GM18511 (cell line): ENCODE measurements around the gene ZFAND3.

Source experiments
- ATAC-seq: cut with Tn5 transposase; IDR thresholded peaks from one replicate; pipeline ENCODE4 v1.9.1; 2021; ENCODE audit warnings: mild to moderate bottlenecking, moderate library complexity; ENCODE audit not compliant: unreplicated experiment

ZFAND3 gene

DNA sequence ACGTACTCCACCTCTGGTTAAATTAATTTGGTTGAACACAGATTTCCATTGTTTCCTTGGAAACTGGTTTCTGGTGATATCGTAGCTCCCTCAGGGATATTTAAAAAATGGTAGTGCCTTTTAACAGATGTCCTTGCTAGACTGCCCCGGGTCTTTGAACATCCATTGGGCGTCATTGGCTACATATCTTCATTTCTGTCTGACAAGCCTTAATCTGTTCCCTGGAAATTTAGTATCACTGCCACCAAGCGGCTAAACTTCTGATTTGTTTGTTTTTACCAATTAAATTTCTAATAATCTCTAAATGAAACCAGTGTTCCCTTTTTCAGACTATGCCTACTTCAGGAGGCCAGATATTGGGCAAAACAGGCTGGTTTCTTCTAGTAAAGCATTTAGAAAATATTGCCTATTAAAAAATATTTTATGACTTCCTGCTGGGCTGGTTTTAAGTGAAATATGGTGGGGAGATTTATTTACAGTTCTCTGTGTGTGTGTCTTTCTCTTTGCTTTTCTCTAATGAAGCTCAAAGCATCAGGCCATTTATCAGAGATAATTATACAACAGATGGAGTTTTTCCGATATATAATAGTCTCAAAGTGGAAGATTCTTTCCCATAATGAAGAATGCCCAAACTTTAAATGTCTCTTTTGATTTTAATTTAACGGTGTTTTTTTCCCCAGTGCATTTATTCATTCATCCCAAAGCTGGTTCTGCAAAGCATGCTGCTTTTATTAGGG lies 249.5 kb downstream of the ZFAND3 start:
- ATAC-seq: no peak

DNA sequence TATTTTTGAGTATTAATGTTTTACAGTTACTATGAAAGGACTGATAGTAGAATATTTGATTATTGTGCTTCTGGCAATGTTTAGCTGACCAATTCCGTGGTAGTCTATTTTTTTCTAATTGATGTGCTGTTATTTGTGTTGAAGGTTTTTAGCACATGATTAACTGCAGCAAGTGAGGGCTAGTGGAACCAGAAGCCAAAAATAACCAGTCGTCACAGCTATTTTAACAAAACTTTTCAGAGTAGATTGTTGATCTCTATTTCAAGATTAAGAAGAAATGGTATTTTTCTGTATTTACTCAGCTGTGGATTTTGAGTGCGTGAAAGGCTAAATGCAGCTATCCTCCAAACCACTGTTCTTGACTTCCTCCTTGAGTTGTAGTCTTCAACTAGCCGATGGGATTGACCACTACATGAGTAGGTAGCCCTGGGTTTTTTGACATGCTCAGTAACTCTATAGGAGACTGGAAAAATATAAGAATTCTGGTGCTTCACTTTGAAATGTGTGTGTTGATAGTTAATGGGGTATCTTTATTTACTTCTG lies 258.0 kb downstream of the ZFAND3 start:
- no peak for ATAC-seq

DNA sequence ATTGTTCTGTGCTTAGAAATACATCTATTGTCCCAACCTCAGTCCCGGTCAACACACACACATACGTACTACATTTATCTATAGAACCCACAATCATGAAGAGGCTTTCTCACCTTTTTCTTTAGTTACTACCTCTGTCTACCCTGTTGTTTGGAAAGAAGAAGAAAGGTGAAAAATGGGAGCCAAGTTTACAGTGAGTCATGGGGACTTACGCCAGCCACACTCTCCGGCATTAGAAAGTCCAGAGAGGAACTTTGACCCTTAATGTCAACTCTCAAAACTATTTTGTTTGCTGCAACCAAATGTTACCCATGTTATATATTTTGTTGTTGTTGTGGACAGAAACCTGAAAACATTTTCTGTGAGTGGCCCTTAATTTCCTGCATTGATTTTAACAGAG lies 259.1 kb downstream of the ZFAND3 start:
- ATAC-seq: no peak

DNA sequence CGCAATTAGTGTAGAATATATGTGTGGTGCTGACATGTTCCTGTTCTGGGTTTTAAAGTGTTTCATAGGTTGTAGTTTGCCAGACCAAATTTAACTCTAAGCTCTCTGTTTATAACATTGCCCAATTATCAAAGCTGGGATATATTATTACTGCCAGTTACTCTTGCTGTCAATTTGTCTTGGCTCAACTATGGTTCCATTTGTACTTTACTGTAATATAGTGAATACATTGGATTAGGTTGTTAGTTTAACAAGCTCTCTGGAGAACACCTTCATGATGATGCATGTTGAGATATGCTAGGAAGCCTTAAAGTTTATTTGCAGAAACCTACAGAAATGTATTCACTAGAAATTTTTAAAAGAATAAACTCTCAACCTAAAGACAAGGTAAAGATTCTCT lies 259.6 kb downstream of the ZFAND3 start:
- ATAC-seq: no peak

DNA sequence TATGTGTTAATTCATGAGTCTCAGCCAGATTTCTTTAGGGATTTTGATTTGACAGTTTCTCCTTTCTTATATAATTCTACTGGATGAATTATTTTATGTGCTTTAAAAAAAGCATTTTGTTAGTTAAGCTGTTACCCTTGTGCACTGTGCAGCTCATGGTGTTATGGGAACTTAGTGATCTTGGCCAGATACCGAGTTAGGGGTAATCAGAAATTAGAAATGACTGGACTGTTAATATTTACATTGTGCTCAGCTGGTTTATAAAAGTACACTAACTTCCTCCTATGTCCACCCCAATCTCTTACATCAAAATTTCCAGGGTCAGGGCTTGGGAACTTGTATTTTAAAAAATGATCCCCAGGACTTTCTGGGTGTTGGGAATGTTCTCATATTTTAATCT lies 260.0 kb downstream of the ZFAND3 start:
- no peak for ATAC-seq

DNA sequence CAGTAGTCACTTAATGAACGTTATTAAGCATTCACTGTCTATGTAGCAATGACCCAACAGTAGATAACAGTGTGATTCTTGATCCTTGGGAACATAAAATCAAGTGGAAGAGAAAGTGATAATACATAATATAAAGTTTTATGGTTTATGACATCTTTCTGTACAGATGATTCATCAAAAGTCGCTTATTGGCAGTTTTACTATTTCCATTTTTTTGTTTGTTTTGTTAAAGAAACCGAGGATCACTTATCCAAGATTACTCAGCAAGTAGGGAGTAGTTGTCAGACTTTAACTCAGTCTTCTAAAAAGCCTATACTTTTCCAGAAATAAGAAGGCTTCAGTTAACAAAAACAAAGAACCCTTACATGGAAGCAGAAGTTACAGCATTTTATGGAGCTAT lies 260.8 kb downstream of the ZFAND3 start:
- ATAC-seq: no peak

DNA sequence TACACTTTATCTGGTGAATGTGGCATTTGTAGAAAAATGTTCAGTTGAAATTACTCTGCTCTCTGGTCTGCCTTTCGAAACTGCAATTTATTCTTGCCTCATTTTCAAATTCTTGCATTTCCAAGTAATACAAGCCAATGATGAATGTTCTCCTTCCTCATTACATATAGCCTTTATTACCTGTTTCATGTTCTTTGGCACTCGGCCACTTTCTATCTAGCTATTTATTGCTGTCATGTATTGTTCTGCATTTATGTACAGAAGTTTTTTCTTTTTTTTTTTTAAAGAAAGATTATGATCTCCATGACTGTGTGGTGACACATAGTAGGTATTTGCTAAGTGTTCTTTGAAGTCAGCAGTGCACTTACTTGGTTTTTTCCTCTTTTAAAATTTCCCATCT lies 261.4 kb downstream of the ZFAND3 start:
- no peak for ATAC-seq

DNA sequence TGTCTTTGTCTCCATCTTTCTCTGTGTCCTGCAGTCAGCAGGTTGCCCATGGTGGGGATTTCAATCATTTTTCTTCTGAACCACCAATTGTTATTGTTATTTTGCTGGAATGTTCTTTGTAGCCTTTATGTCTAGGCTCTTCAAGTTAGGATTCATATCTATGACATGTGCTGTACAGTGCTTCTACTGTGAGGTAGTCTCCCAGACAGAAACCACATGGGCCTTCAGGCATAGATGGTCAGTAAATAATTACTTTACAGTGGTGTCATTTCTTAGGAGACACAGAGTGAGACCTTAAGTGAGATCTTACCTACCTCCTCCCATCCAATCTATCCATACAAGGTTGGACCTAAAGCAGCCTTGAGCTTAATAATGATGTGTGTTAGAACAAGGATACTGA lies 265.5 kb downstream of the ZFAND3 start:
- ATAC-seq: no peak

DNA sequence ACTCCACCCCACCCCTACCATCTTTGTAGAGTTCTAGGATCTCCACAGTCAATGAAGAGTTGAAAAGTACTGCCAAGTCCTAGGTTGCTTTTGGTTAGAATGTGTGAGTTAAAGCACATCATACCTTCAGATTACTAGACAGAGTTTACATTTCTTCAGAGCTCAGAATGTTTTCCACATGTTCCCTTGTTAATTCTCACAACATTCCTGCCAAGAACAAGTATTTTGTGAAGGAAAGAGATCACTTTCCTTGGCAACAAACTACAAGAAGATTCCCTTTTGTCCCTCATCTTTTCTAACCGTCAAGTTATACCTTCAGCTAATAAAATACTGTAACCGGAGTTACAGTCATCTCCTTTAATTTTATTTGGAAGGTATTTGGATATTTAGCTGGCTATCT lies 266.8 kb downstream of the ZFAND3 start:
- ATAC-seq: no peak

DNA sequence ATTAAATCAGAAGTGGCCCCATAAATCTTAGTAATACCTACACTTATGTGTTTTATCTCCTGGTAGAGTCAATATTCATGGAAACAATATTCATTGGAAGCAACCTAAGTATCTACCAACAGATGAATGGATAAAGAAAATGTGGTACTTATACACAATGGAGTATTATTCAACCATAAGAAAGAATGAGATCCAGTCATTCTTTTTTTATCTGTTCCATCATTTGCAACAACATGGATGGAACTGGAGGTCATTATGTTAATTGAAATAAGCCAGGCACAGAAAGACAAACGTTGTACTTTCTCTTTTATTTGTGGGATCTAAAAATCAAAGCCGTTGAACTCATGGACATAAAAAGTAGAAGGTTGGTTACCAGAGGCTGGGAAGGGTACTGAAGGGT lies 268.5 kb downstream of the ZFAND3 start:
- no peak for ATAC-seq

DNA sequence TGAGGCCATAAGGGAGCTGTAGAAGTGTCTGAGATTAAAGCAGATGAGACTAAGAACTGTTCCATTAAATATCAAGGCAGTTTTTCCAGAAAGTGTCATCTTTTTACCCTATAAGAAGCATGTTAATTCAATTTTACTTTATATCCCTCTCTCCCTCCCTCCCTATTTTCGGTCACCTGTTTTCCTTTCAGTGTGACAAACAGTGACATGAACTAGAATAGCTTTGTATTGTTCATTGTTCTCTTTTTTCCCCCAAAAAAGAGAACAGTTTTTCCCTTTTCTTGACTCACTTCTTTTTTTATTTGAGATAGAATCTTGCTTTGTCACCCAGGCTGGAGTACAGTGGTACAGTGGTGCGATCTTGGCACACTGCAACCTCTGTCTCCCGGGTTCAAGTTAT lies 269.3 kb downstream of the ZFAND3 start:
- no peak for ATAC-seq

DNA sequence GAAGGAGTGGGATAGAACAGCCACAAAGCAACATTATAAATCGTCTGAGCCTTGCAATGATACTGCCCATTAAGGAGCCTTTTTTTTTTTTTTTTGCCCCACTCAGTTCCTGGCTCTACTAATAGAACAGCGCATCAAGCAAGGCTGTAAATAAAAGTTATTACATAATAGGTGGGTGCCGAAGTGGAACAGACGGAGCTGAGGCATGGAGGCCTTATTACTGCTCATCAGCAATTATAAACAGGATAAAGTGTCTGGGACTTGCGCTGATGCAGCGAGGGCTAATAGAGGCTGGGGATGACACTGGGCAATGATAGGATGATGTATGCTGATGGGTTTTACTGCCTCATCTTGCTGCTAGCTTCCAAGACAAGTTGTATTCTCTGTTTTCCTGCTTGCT lies 272.1 kb downstream of the ZFAND3 start:
- no peak for ATAC-seq

DNA sequence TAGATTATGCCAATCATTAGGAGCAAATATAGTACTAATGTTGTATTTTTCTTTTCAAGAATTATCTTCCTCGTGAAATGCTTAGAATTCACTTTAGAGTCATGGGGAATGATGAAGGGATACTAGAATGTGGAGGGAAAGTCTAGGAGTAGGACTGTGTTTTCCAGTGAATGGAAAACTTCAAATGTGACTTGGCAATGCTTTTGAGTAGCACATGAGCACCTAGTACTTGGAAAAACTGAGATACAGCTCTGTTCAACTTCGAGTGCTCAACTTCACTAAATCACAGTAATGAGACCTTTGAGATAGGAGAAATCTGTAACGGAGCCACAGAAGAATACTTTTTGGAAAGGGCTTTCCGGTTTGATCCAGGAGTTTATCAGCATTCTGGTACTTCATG lies 272.9 kb downstream of the ZFAND3 start:
- no peak for ATAC-seq

DNA sequence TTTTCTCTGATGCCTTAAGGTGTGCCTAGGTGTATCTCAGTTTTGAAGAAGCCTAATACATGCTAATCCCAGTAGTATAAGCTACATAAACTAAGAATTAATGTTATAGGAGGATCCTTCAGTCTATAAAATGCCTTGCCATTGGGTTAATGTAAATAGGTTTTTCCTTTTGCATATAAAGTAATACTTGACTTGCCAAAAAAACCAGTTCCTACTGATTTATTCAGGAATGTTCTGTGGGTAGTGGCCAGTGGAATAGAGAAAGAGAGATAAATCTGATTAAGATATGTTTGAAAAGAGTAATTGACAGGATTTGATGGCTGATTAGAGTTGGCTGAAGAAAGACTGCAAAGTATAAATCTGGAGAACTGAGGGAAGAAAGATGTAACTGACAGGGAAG lies 273.4 kb downstream of the ZFAND3 start:
- no peak for ATAC-seq

DNA sequence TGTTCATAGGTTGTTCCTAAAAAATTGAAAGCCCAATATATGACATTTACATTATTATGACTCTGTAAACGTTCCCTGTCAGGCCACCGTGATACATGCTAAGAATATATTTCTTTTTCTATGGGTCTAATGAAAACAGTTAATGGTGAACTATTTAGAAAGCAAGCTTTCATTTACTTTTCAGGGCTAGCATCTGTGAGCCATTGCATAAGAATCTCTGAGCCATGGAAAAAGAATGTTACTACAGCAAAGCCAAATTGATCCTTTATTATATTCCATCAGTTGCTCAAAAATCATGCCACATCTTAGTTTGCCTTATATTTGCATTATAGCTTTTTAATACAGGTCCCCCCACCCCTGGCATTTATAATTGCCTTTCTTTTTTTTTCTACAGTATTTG lies 275.5 kb downstream of the ZFAND3 start:
- ATAC-seq: no peak

DNA sequence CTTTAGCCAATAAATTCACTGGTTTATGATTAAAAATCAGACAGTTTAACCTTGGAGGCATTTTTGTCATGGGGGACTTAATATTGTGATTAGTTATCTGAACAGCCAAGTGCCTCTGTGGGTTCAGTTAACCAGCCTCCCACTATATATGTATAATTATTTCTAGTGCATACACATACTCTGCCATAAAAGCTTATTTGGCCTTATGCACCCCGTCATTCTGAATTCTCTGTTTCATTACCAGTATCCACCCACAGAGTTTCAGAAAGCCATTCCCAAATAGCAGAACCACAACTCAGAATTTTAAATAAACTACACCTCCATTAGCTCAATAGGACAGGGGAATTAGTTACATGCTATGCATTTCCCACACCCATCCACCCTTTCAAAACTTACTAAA lies 279.7 kb downstream of the ZFAND3 start:
- ATAC-seq: no peak

DNA sequence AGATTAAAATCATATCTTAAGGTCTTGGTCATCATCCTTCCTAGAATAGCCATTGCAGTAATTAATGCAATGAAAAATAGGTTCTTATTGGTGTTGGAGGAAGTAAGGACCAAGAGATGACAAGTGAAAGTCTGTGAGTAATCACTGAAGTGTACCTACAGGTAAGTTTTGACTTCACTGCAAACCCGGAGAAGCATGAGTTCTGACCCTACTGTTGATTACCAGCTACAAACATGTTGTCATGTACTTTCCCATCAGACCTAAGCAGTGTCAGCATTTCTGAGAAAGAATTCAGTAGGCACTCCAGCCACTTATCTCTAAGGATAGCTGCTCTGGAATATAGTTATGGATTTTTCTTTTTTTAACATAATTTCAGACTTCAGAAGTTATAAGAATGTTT lies 280.9 kb downstream of the ZFAND3 start:
- no peak for ATAC-seq

DNA sequence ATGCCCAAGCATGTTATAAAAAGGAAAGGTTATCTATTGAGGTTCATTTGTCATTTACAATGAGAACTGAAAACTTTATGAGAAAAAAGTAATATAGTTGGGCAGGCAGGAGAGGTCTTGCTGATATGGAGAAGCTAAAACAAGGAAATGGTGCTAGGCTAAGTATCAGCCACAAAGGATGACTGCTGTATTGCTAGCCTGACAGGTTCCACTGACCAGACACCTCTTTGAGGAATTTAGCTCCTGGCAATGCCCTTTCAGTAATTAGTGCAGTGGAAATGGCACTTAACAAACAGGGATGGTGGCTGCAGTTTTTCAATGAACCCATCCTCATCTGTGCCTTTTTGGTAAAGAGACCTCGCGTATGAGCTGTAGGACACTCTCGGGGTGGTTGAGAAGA lies 284.4 kb downstream of the ZFAND3 start:
- no peak for ATAC-seq

DNA sequence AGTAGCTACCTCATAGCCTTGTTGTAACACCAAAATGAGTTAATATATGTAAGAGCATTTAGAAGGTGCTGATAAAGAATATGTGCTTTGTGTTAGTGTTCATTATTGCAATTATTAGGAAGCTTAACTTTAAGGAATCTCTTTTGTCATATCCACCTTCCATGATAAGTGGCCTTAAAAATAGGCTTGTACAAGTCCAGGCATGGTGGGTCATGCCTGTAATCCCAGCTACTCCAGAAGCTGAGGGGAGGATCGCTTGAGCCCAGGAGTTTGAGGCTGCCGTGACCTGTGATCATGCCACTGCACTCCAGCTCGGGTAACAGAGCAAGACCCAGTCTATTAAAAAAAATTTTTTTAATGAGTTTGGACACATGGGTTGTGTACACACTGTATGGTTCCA lies 285.5 kb downstream of the ZFAND3 start:
- no peak for ATAC-seq

DNA sequence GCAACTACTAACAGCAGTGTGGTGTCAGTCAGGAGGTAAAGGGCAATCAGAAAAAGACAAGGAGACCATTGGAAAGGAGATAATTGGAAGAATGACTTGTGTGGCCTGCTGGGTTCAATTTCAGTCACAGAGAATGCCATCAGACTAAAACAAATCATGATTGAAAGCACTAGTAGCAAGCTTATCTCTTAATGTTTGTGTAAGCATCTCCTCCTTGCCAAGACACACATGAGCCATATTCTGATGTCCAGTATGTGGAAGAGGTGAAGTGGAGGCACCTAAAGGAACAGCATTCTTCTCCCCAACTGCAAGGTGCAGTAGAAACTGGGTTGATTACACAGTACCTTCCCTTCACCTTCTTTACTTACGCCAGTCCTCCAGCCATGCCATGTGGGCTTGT lies 287.5 kb downstream of the ZFAND3 start:
- no peak for ATAC-seq

DNA sequence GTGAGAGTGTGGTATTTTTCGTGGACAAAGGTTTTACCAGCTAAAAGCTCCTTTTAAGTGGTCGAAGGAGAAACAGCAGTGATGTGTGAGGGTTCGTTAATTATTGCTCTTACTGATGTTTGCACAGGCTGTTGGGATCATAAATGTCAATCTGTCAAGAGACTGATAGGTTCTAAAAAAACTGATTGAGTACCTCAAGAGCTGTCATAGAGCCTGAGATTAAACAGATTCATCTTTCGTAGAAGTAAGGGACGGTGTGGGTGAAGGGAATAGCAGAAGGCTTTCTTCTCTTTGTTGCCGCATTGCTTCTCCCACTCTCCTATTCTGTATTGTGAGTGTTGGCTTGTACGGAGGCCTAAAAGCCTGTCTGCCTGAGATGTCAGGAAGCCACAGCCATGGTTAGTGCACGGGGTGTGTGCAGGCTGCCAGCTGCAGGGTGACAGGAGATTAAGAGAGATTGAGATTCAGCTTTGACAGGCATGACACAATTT lies 291.0 kb downstream of the ZFAND3 start:
- no peak for ATAC-seq

DNA sequence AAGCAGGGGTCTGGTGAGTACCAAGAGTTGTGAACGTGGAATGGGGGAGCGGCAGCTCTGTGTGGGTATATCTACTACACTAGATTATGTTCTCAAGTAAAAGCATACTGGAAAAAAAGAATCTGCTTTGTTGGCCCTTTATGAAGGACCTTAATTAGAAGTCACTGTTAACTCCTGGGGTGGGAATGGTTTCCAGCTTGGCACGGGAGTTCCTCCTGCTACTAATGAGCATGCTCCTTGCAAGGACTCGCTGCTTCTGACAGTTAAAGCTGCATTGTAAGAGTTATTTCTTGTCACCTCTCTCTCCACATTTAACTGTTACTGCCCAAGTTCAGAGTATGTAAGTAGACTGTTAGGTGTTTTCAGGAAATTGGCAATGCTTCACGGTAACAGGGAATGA lies 292.7 kb downstream of the ZFAND3 start:
- no peak for ATAC-seq
